ENCODE measurements around the gene LAIR1. TPM values are rescaled to one million over a fixed set of nuclear protein-coding genes. Genes with fewer than 3 reads are reported as not detected.

The LAIR1 gene
- total RNA-seq, 3 donors from 2014 or later (not counting 1 experiment from before 2014, with no cell fraction given): 117 to 163 (median 156) TPM

- Mint-ChIP-seq H3K4me1 (peaks cover 15 to 22% of the 10 kb centered on the region in 2 donors), H3K4me3 (no peak overlapping the region), H3K27ac (no peak overlapping the region), H3K27me3 (ENCODE audit: low read depth in 2 of 2) (peaks cover 4 to 9% of the 10 kb centered on the region in 2 donors), H3K36me3 (no peaks in the 10 kb centered on the region), H3K9me3 (no peaks in the 10 kb centered on the region)
- 96% methylated on average over 16 of the region's 16 CpGs for WGBS (ENCODE audit: insufficient coverage)
- DNase-seq (no peak), ATAC-seq (no peak)
- no peak for TF ChIP-seq CTCF (IDR thresholded peaks at IDR 0.05)
- no peaks in the 10 kb centered on the region for H3K36me3 ChIP-seq (ENCODE audit: control insufficient read depth, insufficient read depth, low read length)
- H3K4me1 ChIP-seq (ENCODE audit: control insufficient read depth, insufficient read depth, low read length): peaks cover 18% of the 10 kb centered on the region
- H3K4me3 ChIP-seq (ENCODE audit: low read length): no peak overlapping the region
- H3K27me3 ChIP-seq (ENCODE audit: control insufficient read depth, insufficient read depth, low read length): no peaks in the 10 kb centered on the region
- no peak overlapping the region for H3K27ac ChIP-seq (ENCODE audit: low read length)
- no peaks in the 10 kb centered on the region for H3K9me3 ChIP-seq (ENCODE audit: control insufficient read depth, insufficient read depth, low read length)
- intact Hi-C loops (cut with micrococcal nuclease): no loop called here
These were observed 28.6 kb upstream of the LAIR1 start for GRCh38 chr19:54393381-54393780.

DNA sequence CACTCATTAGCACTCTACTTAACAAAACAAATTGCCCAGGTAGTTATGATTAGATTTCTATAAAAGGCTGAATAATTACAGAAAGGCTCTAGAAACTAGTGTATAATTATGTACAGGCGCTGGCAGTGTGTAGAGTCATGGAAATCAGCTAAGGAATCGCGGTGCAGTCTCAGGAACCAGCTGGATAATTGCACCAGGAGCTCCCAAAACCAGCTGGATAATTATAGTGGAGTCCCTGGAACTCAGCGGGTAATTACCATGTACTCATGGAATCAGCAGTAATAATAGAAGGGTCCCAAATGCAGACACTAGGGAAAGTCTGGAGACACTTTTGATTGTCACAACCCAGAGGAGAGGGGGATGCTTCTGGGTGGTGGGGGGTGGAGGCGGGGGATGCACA is 27.4 kb upstream of the LAIR1 start:
- Histone ChIP-seq H3K36me3 (ENCODE audit: control insufficient read depth, insufficient read depth, low read length) (no peaks in the 10 kb centered on the region), H3K9me3 (ENCODE audit: control insufficient read depth, insufficient read depth, low read length) (no peaks in the 10 kb centered on the region), H3K27me3 (ENCODE audit: control insufficient read depth, insufficient read depth, low read length) (no peaks in the 10 kb centered on the region), H3K27ac (ENCODE audit: low read length) (no peak overlapping the region), H3K4me3 (ENCODE audit: low read length) (no peak overlapping the region), H3K4me1 (ENCODE audit: control insufficient read depth, insufficient read depth, low read length) (peaks cover 30% of the 10 kb centered on the region)
- intact Hi-C loops (cut with micrococcal nuclease): no loop called here
- ATAC-seq (no peak), DNase-seq (no peak)
- H3K27me3 Mint-ChIP-seq (ENCODE audit: low read depth in 2 of 2): peaks cover 4 to 9% of the 10 kb centered on the region in 2 donors
- H3K4me1 Mint-ChIP-seq: peaks cover 25 to 34% of the 10 kb centered on the region in 2 donors
- H3K27ac Mint-ChIP-seq: no peak overlapping the region
- H3K4me3 Mint-ChIP-seq: no peak overlapping the region
- WGBS (ENCODE audit: insufficient coverage): 86% methylated on average over 4 of the region's 5 CpGs
- no peak for TF ChIP-seq CTCF (IDR thresholded peaks at IDR 0.05)
- H3K9me3 Mint-ChIP-seq: no peaks in the 10 kb centered on the region
- H3K36me3 Mint-ChIP-seq: no peaks in the 10 kb centered on the region

- no peak overlapping the region for H3K27ac ChIP-seq (ENCODE audit: low read length)
- no peak overlapping the region for H3K4me3 Mint-ChIP-seq
- intact Hi-C loops (cut with micrococcal nuclease): loop anchor here (1.0 kb wide), 1 partner anchor 66 kb away; no protein-coding TSS in a partner anchor
- no peaks in the 10 kb centered on the region for H3K36me3 ChIP-seq (ENCODE audit: control insufficient read depth, insufficient read depth, low read length)
- peaks cover 25 to 34% of the 10 kb centered on the region in 2 donors for H3K4me1 Mint-ChIP-seq
- DNase-seq (no peak), ATAC-seq (no peak)
- H3K27me3 Mint-ChIP-seq (ENCODE audit: low read depth in 2 of 2): peaks cover 4 to 9% of the 10 kb centered on the region in 2 donors
- TF ChIP-seq CTCF (IDR thresholded peaks at IDR 0.05): no peak
- WGBS (ENCODE audit: insufficient coverage): 78% methylated on average over 4 of the region's 4 CpGs
- H3K4me3 ChIP-seq (ENCODE audit: low read length): no peak overlapping the region
- no peaks in the 10 kb centered on the region for H3K9me3 ChIP-seq (ENCODE audit: control insufficient read depth, insufficient read depth, low read length)
- no peaks in the 10 kb centered on the region for H3K27me3 ChIP-seq (ENCODE audit: control insufficient read depth, insufficient read depth, low read length)
- H3K9me3 Mint-ChIP-seq: no peaks in the 10 kb centered on the region
- H3K36me3 Mint-ChIP-seq: no peaks in the 10 kb centered on the region
- H3K4me1 ChIP-seq (ENCODE audit: control insufficient read depth, insufficient read depth, low read length): peaks cover 30% of the 10 kb centered on the region
- no peak overlapping the region for H3K27ac Mint-ChIP-seq
These were observed 26.9 kb upstream of the LAIR1 start for GRCh38 chr19:54391589-54392061.
